ENCODE data around the gene SRSF3.
A peak's percentile ranks its signal among the peaks of the same experiment; 100 is the strongest.

SRSF3 gene

GRCh38 chr6:36634317-36635108, 40.4 kb downstream of the SRSF3 start:
- POLR2A ChIA-PET = no interaction called here
- peak in 1 of 3 donors; percentile 17 for DNase-seq
- Histone ChIP-seq H3K4me3 (ENCODE audit: control insufficient read depth in 1 of 7, extremely low read depth in 1 of 7, insufficient read depth in 4 of 7, low read depth in 2 of 7, low read length in 6 of 7) (no peak overlapping the region), H3K4me1 (ENCODE audit: control extremely low read depth in 1 of 4, control insufficient read depth in 4 of 4, insufficient read depth in 4 of 4, low read length in 3 of 4) (peaks cover 0 to 20% (median 10%) of the 10 kb centered on the region in 4 experiments), H3K27ac (ENCODE audit: insufficient read depth in 1 of 2, low read depth in 1 of 2, low read length in 2 of 2, poor library complexity in 1 of 2, severe bottlenecking in 2 of 2) (no peak overlapping the region), H3K36me3 (ENCODE audit: control insufficient read depth in 4 of 4, insufficient read depth in 4 of 4, low read length in 3 of 4) (no peaks in the 10 kb centered on the region), H3K9me3 (ENCODE audit: control extremely low read depth in 1 of 5, control insufficient read depth in 4 of 5, insufficient read depth in 2 of 5, low read depth in 1 of 5, low read length in 4 of 5) (no peaks in the 10 kb centered on the region), H3K27me3 (replicated peaks in 2 of 5; ENCODE audit: control insufficient read depth in 4 of 5, insufficient read depth in 5 of 5, low read length in 4 of 5) (no peaks in the 10 kb centered on the region)
- WGBS (ENCODE audit: insufficient coverage) = 79% methylated on average over 11 of the region's 16 CpGs
- CTCF ChIA-PET = interaction anchor here (0.7 to 3.8 kb wide), 2 partner anchors 10 to 28 kb away, joined by 4 to 17 read pairs; no protein-coding TSS in a partner anchor

GRCh38 chr6:36636283-36636682, 42.1 kb downstream of the SRSF3 start:
- 100% methylated on average over 3 of the region's 5 CpGs for WGBS (ENCODE audit: insufficient coverage)
- H3K9me3 ChIP-seq (ENCODE audit: control extremely low read depth in 1 of 5, control insufficient read depth in 4 of 5, insufficient read depth in 2 of 5, low read depth in 1 of 5, low read length in 4 of 5) = no peaks in the 10 kb centered on the region
- no peak overlapping the region for H3K4me3 ChIP-seq (ENCODE audit: control insufficient read depth in 1 of 7, extremely low read depth in 1 of 7, insufficient read depth in 4 of 7, low read depth in 2 of 7, low read length in 6 of 7)
- POLR2A ChIA-PET = no interaction called here
- CTCF ChIA-PET = interaction anchor here (1.0 to 3.8 kb wide), 2 partner anchors 8 to 11 kb away, joined by 3 to 17 read pairs; no protein-coding TSS in a partner anchor
- H3K4me1 ChIP-seq (ENCODE audit: control extremely low read depth in 1 of 4, control insufficient read depth in 4 of 4, insufficient read depth in 4 of 4, low read length in 3 of 4) = peaks cover 0 to 20% (median 10%) of the 10 kb centered on the region in 4 experiments
- no peak for DNase-seq
- H3K36me3 ChIP-seq (ENCODE audit: control insufficient read depth in 4 of 4, insufficient read depth in 4 of 4, low read length in 3 of 4) = no peaks in the 10 kb centered on the region
- H3K27ac ChIP-seq (ENCODE audit: insufficient read depth in 1 of 2, low read depth in 1 of 2, low read length in 2 of 2, poor library complexity in 1 of 2, severe bottlenecking in 2 of 2) = no peak overlapping the region
- H3K27me3 ChIP-seq (replicated peaks in 2 of 5; ENCODE audit: control insufficient read depth in 4 of 5, insufficient read depth in 5 of 5, low read length in 4 of 5) = no peaks in the 10 kb centered on the region

- H3K4me1 ChIP-seq (ENCODE audit: control extremely low read depth in 1 of 4, control insufficient read depth in 4 of 4, insufficient read depth in 4 of 4, low read length in 3 of 4) = peaks cover 0 to 20% (median 10%) of the 10 kb centered on the region in 4 experiments
- H3K9me3 ChIP-seq (ENCODE audit: control extremely low read depth in 1 of 5, control insufficient read depth in 4 of 5, insufficient read depth in 2 of 5, low read depth in 1 of 5, low read length in 4 of 5) = no peaks in the 10 kb centered on the region
- ChIA-PET CTCF (interaction anchor here (1.0 to 3.8 kb wide), 2 partner anchors 9 to 12 kb away, joined by 3 to 17 read pairs; no protein-coding TSS in a partner anchor), POLR2A (interaction anchor here (0.6 kb wide), 1 partner anchor 242 kb away, joined by 3 read pairs; no protein-coding TSS in a partner anchor)
- 98% methylated on average over 5 of the region's 12 CpGs for WGBS (ENCODE audit: insufficient coverage)
- no peak for DNase-seq
- no peaks in the 10 kb centered on the region for H3K36me3 ChIP-seq (ENCODE audit: control insufficient read depth in 4 of 4, insufficient read depth in 4 of 4, low read length in 3 of 4)
- H3K27me3 ChIP-seq (replicated peaks in 2 of 5; ENCODE audit: control insufficient read depth in 4 of 5, insufficient read depth in 5 of 5, low read length in 4 of 5) = no peaks in the 10 kb centered on the region
- H3K27ac ChIP-seq (ENCODE audit: insufficient read depth in 1 of 2, low read depth in 1 of 2, low read length in 2 of 2, poor library complexity in 1 of 2, severe bottlenecking in 2 of 2) = no peak overlapping the region
- no peak overlapping the region for H3K4me3 ChIP-seq (ENCODE audit: control insufficient read depth in 1 of 7, extremely low read depth in 1 of 7, insufficient read depth in 4 of 7, low read depth in 2 of 7, low read length in 6 of 7)
These were observed 42.7 kb downstream of the SRSF3 start for GRCh38 chr6:36636687-36637418.

GRCh38 chr6:36638579-36638978, 44.4 kb downstream of the SRSF3 start:
- H3K4me1 ChIP-seq (ENCODE audit: control extremely low read depth in 1 of 4, control insufficient read depth in 4 of 4, insufficient read depth in 4 of 4, low read length in 3 of 4) = peaks cover 0 to 17% (median 9%) of the 10 kb centered on the region in 4 experiments
- 100% methylated on average over 3 of the region's 3 CpGs for WGBS (ENCODE audit: insufficient coverage)
- CTCF ChIA-PET = no interaction called here

GRCh38 chr6:36639171-36639808, 45.1 kb downstream of the SRSF3 start:
- Histone ChIP-seq H3K4me1 (ENCODE audit: control extremely low read depth in 1 of 4, control insufficient read depth in 4 of 4, insufficient read depth in 4 of 4, low read length in 3 of 4) (peaks cover 0 to 10% (median 4%) of the 10 kb centered on the region in 4 experiments), H3K9me3 (ENCODE audit: control extremely low read depth in 1 of 5, control insufficient read depth in 4 of 5, insufficient read depth in 2 of 5, low read depth in 1 of 5, low read length in 4 of 5) (no peaks in the 10 kb centered on the region), H3K4me3 (ENCODE audit: control insufficient read depth in 1 of 7, extremely low read depth in 1 of 7, insufficient read depth in 4 of 7, low read depth in 2 of 7, low read length in 6 of 7) (no peak overlapping the region), H3K27ac (ENCODE audit: insufficient read depth in 1 of 2, low read depth in 1 of 2, low read length in 2 of 2, poor library complexity in 1 of 2, severe bottlenecking in 2 of 2) (no peak overlapping the region), H3K36me3 (ENCODE audit: control insufficient read depth in 4 of 4, insufficient read depth in 4 of 4, low read length in 3 of 4) (no peaks in the 10 kb centered on the region), H3K27me3 (replicated peaks in 2 of 5; ENCODE audit: control insufficient read depth in 4 of 5, insufficient read depth in 5 of 5, low read length in 4 of 5) (no peaks in the 10 kb centered on the region)
- 84% methylated on average over 7 of the region's 11 CpGs for WGBS (ENCODE audit: insufficient coverage)
- POLR2A ChIA-PET = interaction anchor here (0.6 kb wide), 1 partner anchor 209 kb away, joined by 4 read pairs; no protein-coding TSS in a partner anchor
- no peak for DNase-seq
- CTCF ChIA-PET = no interaction called here

More at GRCh38 chr6:36638579-36638978, 44.4 kb downstream of the SRSF3 start:
- POLR2A ChIA-PET = no interaction called here
- H3K36me3 ChIP-seq (ENCODE audit: control insufficient read depth in 4 of 4, insufficient read depth in 4 of 4, low read length in 3 of 4) = no peaks in the 10 kb centered on the region
- no peaks in the 10 kb centered on the region for H3K9me3 ChIP-seq (ENCODE audit: control extremely low read depth in 1 of 5, control insufficient read depth in 4 of 5, insufficient read depth in 2 of 5, low read depth in 1 of 5, low read length in 4 of 5)
- no peak overlapping the region for H3K4me3 ChIP-seq (ENCODE audit: control insufficient read depth in 1 of 7, extremely low read depth in 1 of 7, insufficient read depth in 4 of 7, low read depth in 2 of 7, low read length in 6 of 7)
- H3K27ac ChIP-seq (ENCODE audit: insufficient read depth in 1 of 2, low read depth in 1 of 2, low read length in 2 of 2, poor library complexity in 1 of 2, severe bottlenecking in 2 of 2) = no peak overlapping the region
- DNase-seq = no peak
- no peaks in the 10 kb centered on the region for H3K27me3 ChIP-seq (replicated peaks in 2 of 5; ENCODE audit: control insufficient read depth in 4 of 5, insufficient read depth in 5 of 5, low read length in 4 of 5)

- Histone ChIP-seq H3K4me3 (ENCODE audit: control insufficient read depth in 1 of 7, extremely low read depth in 1 of 7, insufficient read depth in 4 of 7, low read depth in 2 of 7, low read length in 6 of 7) (no peak overlapping the region), H3K9me3 (ENCODE audit: control extremely low read depth in 1 of 5, control insufficient read depth in 4 of 5, insufficient read depth in 2 of 5, low read depth in 1 of 5, low read length in 4 of 5) (no peaks in the 10 kb centered on the region), H3K27me3 (replicated peaks in 2 of 5; ENCODE audit: control insufficient read depth in 4 of 5, insufficient read depth in 5 of 5, low read length in 4 of 5) (no peaks in the 10 kb centered on the region), H3K27ac (ENCODE audit: insufficient read depth in 1 of 2, low read depth in 1 of 2, low read length in 2 of 2, poor library complexity in 1 of 2, severe bottlenecking in 2 of 2) (no peak overlapping the region), H3K4me1 (ENCODE audit: control extremely low read depth in 1 of 4, control insufficient read depth in 4 of 4, insufficient read depth in 4 of 4, low read length in 3 of 4) (peaks cover 0 to 3% (median 0%) of the 10 kb centered on the region in 4 experiments), H3K36me3 (ENCODE audit: control insufficient read depth in 4 of 4, insufficient read depth in 4 of 4, low read length in 3 of 4) (no peaks in the 10 kb centered on the region)
- WGBS (ENCODE audit: insufficient coverage) = 67% methylated on average over 1 of the region's 3 CpGs
- POLR2A ChIA-PET = no interaction called here
- CTCF ChIA-PET = interaction anchor here (1.4 kb wide), 1 partner anchor 9 kb away, joined by 4 read pairs; no protein-coding TSS in a partner anchor
- DNase-seq = no peak
These were observed 47.4 kb downstream of the SRSF3 start for GRCh38 chr6:36641543-36641942.

Data from common myeloid progenitor, CD34-positive (primary cell).